DMS 273 (cell line): ENCODE measurements around the gene SCUBE3.
A peak's percentile ranks its signal among the peaks of the same experiment; 100 is the strongest.

Source experiments
- DNase-seq: peaks from one replicate; lab custom pipeline; 2025; ENCODE audit not compliant: unreplicated experiment; lab: John Stamatoyannopoulos, UW

SCUBE3 gene

DNA sequence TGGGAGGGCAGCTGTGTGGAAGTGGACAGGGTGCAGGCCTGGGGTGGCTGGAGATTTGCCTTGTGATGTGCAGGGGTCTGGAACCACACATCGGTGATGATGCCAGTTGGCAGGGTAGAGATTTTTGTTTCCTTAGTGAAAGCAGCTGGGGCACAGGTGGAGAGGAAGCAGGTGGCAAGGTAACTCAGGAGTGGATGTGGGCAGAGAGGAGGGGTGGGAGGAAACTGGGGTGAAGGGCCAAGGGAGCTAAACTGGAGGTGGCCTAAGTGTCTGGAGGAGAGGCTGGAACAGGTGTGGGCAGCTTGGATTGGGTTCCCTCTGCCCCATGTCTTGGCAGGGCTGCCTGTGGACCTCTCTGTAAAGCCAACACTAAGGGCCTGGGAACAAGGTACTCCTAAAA, 4.7 kb upstream of the SCUBE3 start:
- no peak for DNase-seq

GRCh38 chr6:35209622-35210247, 4.0 kb upstream of the SCUBE3 start:
- DNase-seq: no peak

DNA sequence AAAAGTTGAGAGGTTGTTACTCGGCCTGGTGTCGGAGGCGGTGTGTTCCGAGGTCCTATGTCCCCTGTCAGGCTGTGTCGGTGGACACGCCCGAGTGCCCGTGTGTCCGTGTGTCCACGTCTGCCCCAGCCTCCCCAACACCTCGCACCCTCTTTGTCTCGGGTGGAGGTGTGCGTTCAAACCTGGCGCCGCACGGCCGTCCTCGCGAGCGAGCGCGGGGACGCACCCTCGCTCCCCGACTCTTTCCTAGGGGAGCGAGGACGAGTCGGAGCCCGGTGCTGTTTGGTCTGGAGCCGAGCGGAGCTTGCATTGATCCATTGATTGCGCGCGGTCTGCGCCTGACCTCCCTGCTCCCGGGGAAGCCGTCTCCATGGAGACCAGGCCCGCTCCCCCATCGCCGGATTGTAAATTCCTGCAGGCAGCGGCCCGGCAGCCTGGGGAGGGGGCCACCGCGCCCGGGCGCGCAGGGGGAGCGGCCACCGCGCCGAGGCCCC, 411 bp upstream of the SCUBE3 start:
- DNase-seq: peak; percentile 51

- no peak for DNase-seq
Observed at GRCh38 chr6:35214869-35215664, 1.3 kb downstream of the SCUBE3 start.

DNA sequence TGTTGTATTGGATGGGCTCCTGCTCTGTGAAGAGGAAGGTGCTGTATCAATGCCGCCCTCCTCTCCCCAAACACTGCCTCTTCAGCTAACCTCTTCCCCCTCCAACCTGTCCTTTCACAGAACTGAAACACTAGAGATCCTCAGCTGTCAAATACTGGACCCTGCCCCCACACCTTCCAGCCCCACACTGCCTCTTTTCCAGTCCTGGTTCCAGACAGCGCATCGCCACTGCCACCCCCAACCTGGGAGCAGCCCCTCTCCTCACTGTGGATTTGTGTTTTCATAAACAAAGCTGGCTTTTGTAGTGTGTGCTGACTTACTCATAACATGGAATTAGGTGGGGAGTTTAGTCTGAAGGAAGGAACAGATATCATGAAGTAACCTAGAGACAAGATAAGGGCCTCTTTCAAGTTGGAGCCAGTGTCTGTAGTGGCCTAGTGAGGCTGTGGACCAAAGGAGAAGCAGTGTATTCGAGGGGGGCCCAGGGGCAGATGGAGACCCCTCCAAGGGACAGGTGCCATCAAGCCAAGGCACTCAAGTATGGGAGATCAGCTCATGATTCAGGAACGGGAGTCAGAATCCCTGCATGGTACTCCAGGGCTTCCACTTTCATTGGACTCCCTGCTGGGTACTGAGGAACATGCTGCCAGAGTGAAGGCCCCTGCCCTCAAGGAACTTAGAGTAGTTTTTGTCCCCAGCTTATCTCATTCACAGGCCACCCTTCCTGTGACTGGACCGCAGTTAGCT, 2.1 kb downstream of the SCUBE3 start:
- no peak for DNase-seq

- no peak for DNase-seq
Observed at GRCh38 chr6:35216412-35216732, 2.6 kb downstream of the SCUBE3 start.

- DNase-seq: peak; percentile 29
Observed at GRCh38 chr6:35216851-35217811, 3.4 kb downstream of the SCUBE3 start.

- peak; percentile 20 for DNase-seq
Observed at GRCh38 chr6:35218021-35218420, 4.3 kb downstream of the SCUBE3 start.

- no peak for DNase-seq
Observed at GRCh38 chr6:35218456-35218855, 4.7 kb downstream of the SCUBE3 start.

- peak; percentile 30 for DNase-seq
Observed at GRCh38 chr6:35219683-35220326, 6.0 kb downstream of the SCUBE3 start.

- no peak for DNase-seq
Observed at GRCh38 chr6:35220711-35221110, 7.0 kb downstream of the SCUBE3 start.

DNA sequence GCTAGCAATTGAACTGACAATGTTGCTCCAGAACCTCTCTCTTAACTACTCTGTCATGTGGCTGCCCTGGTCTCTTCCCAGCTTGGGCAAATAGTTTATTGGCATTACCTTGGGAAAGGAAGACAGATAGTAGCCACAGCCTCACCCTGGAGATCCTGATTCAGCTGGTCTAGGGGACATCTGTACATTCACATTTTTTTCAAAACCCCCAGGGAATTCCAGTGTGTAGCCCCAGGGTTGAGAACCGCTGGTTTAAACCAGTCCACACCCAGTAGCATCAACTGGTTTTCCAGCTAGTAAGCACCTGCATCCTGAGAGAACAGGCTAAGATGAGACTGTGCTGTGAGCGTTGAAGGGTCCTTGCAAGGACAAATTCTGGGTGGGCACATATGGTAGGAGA, 9.6 kb downstream of the SCUBE3 start:
- DNase-seq: no peak

DNA sequence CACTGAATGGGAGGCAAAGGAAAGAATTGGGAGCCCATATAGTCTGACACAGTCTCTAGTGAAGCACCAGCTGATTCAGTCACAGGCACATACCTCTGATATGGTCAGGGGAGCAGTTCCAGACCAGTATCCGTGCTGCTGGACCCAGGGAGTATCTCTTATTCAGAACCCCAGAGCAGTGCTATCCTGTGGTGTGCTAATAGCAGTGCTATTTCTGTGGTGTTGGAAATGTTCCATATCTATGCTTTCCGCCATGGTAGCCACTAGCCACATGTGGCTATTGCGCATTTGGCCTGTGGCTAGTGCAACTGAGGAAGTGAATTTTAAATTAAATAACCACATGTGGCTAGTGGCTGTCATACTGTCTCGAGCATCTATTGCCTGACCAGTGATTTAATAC, 11.0 kb downstream of the SCUBE3 start:
- DNase-seq: no peak

DNA sequence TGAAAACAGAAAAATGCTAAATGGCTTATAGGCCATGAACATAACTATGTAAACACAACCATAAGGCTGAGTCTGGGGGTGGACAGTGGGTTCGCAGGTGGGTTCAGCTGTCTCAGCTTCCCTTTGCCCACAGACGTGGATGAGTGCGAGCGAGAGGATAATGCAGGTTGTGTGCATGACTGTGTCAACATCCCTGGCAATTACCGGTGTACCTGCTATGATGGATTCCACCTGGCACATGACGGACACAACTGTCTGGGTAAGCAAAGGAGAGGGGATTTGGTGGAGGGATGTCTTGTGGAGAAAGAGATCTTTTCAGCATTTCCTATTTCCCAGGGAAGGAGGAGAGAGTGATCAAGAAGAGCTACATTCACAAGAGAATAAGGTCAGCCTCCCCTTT, 14.7 kb downstream of the SCUBE3 start:
- DNase-seq: no peak

- DNase-seq: no peak
Observed at GRCh38 chr6:35229304-35229703, 15.5 kb downstream of the SCUBE3 start.

GRCh38 chr6:35230498-35230897, 16.7 kb downstream of the SCUBE3 start:
- no peak for DNase-seq

DNA sequence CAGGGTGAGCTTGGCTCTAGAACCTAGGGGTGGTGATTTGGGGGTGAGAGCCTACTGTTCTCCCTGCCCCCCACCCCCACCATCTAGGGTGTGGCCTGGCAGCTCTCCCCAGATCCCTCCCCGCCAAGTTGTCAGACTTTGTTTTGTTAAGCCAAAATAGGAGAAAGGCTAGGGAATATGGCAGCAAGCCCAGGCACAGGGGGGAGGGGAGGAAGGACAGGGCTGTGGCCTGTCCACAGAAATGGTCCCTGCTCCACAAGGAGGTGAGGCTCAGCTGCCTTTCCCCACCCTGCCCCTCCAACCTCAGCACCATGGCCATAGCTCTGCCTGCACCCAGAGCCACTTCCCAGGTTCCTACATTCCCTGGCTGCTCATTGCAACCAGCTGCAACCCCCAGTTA, 17.2 kb downstream of the SCUBE3 start:
- DNase-seq: no peak

DNA sequence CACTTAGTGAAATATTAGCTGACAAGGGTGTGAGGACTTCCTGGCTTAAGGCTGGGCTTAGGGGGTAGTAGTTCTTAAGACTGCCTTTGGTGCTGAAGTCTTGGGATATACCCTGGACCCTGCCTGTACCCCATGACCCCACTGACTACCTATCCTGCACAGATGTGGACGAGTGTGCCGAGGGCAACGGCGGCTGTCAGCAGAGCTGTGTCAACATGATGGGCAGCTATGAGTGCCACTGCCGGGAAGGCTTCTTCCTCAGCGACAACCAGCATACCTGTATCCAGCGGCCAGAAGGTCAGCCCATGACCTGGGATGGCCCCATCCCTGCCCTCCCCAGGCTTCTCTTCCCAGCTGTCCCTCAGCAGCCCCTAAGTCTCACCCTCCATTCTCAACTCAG, 17.8 kb downstream of the SCUBE3 start:
- DNase-seq: no peak

DNA sequence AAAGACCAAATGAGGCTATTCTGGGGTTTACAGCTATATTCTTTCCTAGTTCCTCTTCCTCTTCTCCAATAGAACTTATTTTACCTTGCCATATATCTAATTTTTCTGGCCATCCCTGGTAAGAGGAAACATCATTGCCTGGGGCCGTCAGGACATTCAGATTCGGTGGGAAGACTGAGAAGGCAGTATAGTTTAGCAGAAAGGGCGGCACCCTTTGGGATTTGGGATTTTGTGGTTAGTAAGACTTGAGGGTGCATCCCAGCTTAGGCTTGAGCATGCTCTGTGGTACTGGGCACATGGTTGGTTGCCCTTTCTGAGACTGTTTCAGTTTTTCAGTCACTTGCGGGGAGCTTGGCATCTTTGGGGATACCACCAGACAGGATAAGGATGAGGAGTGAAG, 21.1 kb downstream of the SCUBE3 start:
- DNase-seq: no peak

- no peak for DNase-seq
Observed at GRCh38 chr6:35236223-35236622, 22.5 kb downstream of the SCUBE3 start.
